GM19240 (cell line): Measurements from ENCODE around the gene IQUB.
"Not testable (repeated sequence)": the region's sequence is repeated elsewhere in the genome, so short reads cannot be mapped to it uniquely, and the experiment has no call there.

Experiments used
- DNase-seq: peaks from one replicate; pipeline ENCODE4 v3.0.0; 2011; ENCODE audit warnings: low spot score; ENCODE audit not compliant: insufficient read length

IQUB gene

GRCh38 chr7:123415625-123416024 is 118.8 kb downstream of the IQUB start:
- DNase-seq = no peak

- no peak for DNase-seq
Measured at GRCh38 chr7:123410273-123410904, 124.0 kb downstream of the IQUB start.

- not testable (repeated sequence) for DNase-seq
Measured at GRCh38 chr7:123407951-123408350, 126.4 kb downstream of the IQUB start.
